Spleen (tissue), 7 donors: ENCODE data around the gene DUSP21.

Source experiments
- CTCF ChIP-seq, 11 experiments: fragments of 200-600 bp in 7 of 11; fragments of 450-650 bp in 4 of 11; sonication (generic) in 4 of 11; IDR thresholded peaks in 8 of 11; conservative IDR thresholded peaks in 3 of 11; 1 replicate in 7 of 11; 2 replicates in 4 of 11; pipeline versions ENCODE4 v1.4.0 to v1.8.0; 2016 to 2021; ENCODE audit warnings: antibody characterized with exemption in 11 of 11, inconsistent platforms in 4 of 11, mild to moderate bottlenecking in 1 of 11
- POLR2AphosphoS5 ChIP-seq, 3 donors: sonication (generic); formaldehyde crosslinking; IDR thresholded peaks; one replicate each; pipeline ENCODE4 v1.5.1; 2017; ENCODE audit warnings: antibody characterized with exemption in 3 of 3
- donor health status: DM: no; HTN: no; CAD: no; lungs with moderate emphysema.
- donor health status: DM: no; HTN: no; CAD: no.
- donor health status: DM: no; HTN: no; CAD: no.

- TF ChIP-seq CTCF (IDR thresholded peaks at IDR 0.05 in 8 of 11, conservative IDR thresholded peaks at IDR 0.05 in 3 of 11) (no peak), POLR2AphosphoS5 (IDR thresholded peaks at IDR 0.05) (no peak)
Measured at GRCh38 chrX:44875185-44875489, 31.3 kb downstream of the DUSP21 start.
